HEK293 (cell line): ENCODE data around the gene ZNF821.
A peak's percentile ranks its signal among the peaks of the same experiment; 100 is the strongest.

Experiments
- KLF16 ChIP-seq: fragments of 450-650 bp; formaldehyde crosslinking; IDR thresholded peaks from 2 replicates; pipeline ENCODE4 v1.5.1; 2017; ENCODE audit warnings: missing biosample characterization, missing genetic modification characterization
- KLF9 ChIP-seq: fragments of 450-650 bp; formaldehyde crosslinking; IDR thresholded peaks from 2 replicates; pipeline ENCODE4 v1.5.1; 2016; ENCODE audit warnings: missing biosample characterization, missing genetic modification characterization, low read depth
- MYNN ChIP-seq: fragments of 450-650 bp; formaldehyde crosslinking; IDR thresholded peaks from 2 replicates; pipeline ENCODE4 v1.5.1; 2016; ENCODE audit warnings: missing biosample characterization, missing genetic modification characterization, borderline replicate concordance
- OVOL3 ChIP-seq: fragments of 450-650 bp; formaldehyde crosslinking; IDR thresholded peaks from 2 replicates; pipeline ENCODE4 v1.5.1; 2016; ENCODE audit warnings: missing biosample characterization, missing genetic modification characterization
- SCRT2 ChIP-seq: fragments of 450-650 bp; formaldehyde crosslinking; IDR thresholded peaks from 2 replicates; pipeline ENCODE4 v1.5.1; 2016; ENCODE audit warnings: missing biosample characterization, missing genetic modification characterization
- TRIM28 ChIP-seq: IDR thresholded peaks from 2 replicates; pipeline ENCODE4 v1.6.1; 2011; ENCODE audit warnings: low read length, control low read depth, borderline replicate concordance
- ZFP41 ChIP-seq: fragments of 450-650 bp; formaldehyde crosslinking; IDR thresholded peaks from 2 replicates; pipeline ENCODE4 v1.5.1; 2016; ENCODE audit warnings: missing biosample characterization, missing genetic modification characterization, borderline replicate concordance
- ZIC2 ChIP-seq: fragments of 450-650 bp; formaldehyde crosslinking; IDR thresholded peaks from 2 replicates; pipeline ENCODE4 v1.5.1; 2016; ENCODE audit warnings: missing biosample characterization, missing genetic modification characterization
- ZNF146 ChIP-seq: fragments of 450-650 bp; formaldehyde crosslinking; IDR thresholded peaks from 2 replicates; pipeline ENCODE4 v1.5.1; 2016; ENCODE audit warnings: missing biosample characterization, missing genetic modification characterization
- ZNF211 ChIP-seq: fragments of 450-650 bp; formaldehyde crosslinking; IDR thresholded peaks from 2 replicates; pipeline ENCODE4 v1.5.1; 2016; ENCODE audit warnings: low read depth, missing biosample characterization, missing genetic modification characterization
- ZNF221 ChIP-seq: fragments of 450-650 bp; formaldehyde crosslinking; IDR thresholded peaks from 2 replicates; pipeline ENCODE4 v1.5.1; 2017; ENCODE audit warnings: missing biosample characterization, missing genetic modification characterization, borderline replicate concordance
- ZNF350 ChIP-seq: fragments of 450-650 bp; formaldehyde crosslinking; IDR thresholded peaks from 2 replicates; pipeline ENCODE4 v1.5.0; 2017; ENCODE audit warnings: missing biosample characterization, mild to moderate bottlenecking, missing genetic modification characterization
- ZNF394 ChIP-seq: fragments of 450-650 bp; formaldehyde crosslinking; IDR thresholded peaks from 2 replicates; pipeline ENCODE4 v1.5.1; 2016; ENCODE audit warnings: missing biosample characterization, missing genetic modification characterization, mild to moderate bottlenecking, moderate library complexity, borderline replicate concordance
- ZNF423 ChIP-seq: fragments of 450-650 bp; formaldehyde crosslinking; IDR thresholded peaks from 2 replicates; pipeline ENCODE4 v1.5.1; 2016; ENCODE audit warnings: missing biosample characterization, missing genetic modification characterization
- ZNF629 ChIP-seq: fragments of 450-650 bp; formaldehyde crosslinking; IDR thresholded peaks from 2 replicates; pipeline ENCODE4 v1.5.1; 2017; ENCODE audit warnings: missing biosample characterization, missing genetic modification characterization
- ZXDB ChIP-seq: fragments of 450-650 bp; formaldehyde crosslinking; IDR thresholded peaks from 2 replicates; pipeline ENCODE4 v1.5.1; 2016; ENCODE audit warnings: missing biosample characterization, missing genetic modification characterization
- TF ChIP-seq, protein P1 (sequence below): fragments of 450-650 bp; formaldehyde crosslinking; IDR thresholded peaks from 2 replicates; pipeline ENCODE4 v1.5.1; 2016; ENCODE audit warnings: missing biosample characterization, missing genetic modification characterization
- TF ChIP-seq, protein P2 (sequence below): fragments of 450-650 bp; formaldehyde crosslinking; IDR thresholded peaks from 2 replicates; pipeline ENCODE4 v1.5.1; 2016; ENCODE audit warnings: missing biosample characterization, missing genetic modification characterization, borderline replicate concordance
- TF ChIP-seq, protein P3 (sequence below): fragments of 450-650 bp; formaldehyde crosslinking; IDR thresholded peaks from 2 replicates; pipeline ENCODE4 v1.5.1; 2017; ENCODE audit warnings: missing biosample characterization, mild to moderate bottlenecking, missing genetic modification characterization, moderate library complexity
- TF ChIP-seq, protein P4 (sequence below): fragments of 450-650 bp; formaldehyde crosslinking; conservative IDR thresholded peaks from 2 replicates; pipeline ENCODE4 v1.5.1; 2016; ENCODE audit warnings: low read depth, missing biosample characterization, missing genetic modification characterization
- TF ChIP-seq, protein P5 (sequence below): fragments of 450-650 bp; formaldehyde crosslinking; IDR thresholded peaks from 2 replicates; pipeline ENCODE4 v1.5.1; 2017; ENCODE audit warnings: missing biosample characterization, missing genetic modification characterization
- TF ChIP-seq, protein P6 (sequence below): sonication (generic); formaldehyde crosslinking; IDR thresholded peaks from 2 replicates; pipeline ENCODE4 v1.8.1; 2022; ENCODE audit warnings: mild to moderate bottlenecking, moderate library complexity, missing genetic modification reagents

Gene ZNF821

DNA sequence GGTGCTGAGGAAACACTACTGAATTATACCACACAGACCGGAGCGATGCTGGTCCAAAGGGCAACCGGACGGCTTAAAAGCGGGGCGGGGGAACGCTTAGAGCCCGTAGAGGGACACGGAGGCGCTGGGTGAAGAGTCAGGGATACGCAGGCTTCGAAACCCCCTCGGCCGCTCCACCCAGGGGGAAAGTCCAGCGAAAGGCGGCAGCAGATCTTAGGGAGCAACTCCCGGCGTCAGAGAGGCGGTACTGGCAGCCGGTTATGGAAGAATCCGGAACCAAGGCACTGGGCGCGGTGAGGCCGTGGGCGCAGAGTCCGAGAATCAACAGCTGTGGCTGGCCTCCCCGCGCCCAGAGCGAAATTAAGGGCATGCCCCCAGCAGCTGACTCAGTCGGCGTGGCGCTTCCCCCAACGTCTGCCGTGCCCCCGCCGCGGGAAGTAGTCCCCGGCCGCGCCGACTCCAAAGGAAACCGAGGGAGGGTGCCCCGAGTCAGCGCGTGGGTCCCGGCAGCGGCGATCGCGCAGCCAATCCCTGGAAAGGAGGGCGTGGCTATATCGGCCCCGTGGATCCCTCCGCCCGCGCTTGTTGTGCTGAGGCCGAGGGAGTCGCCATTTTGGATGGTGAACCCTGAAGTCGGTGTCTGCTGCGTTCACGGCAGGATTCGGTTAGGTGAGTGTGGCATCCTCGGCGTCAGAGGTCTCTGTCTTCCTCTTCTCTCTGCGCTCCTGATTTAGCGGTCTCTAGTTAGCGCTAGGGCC, 11.1 kb upstream of the ZNF821 start, which contains the start of gene IST1 (continued):
- TF ChIP-seq, protein P1, sequence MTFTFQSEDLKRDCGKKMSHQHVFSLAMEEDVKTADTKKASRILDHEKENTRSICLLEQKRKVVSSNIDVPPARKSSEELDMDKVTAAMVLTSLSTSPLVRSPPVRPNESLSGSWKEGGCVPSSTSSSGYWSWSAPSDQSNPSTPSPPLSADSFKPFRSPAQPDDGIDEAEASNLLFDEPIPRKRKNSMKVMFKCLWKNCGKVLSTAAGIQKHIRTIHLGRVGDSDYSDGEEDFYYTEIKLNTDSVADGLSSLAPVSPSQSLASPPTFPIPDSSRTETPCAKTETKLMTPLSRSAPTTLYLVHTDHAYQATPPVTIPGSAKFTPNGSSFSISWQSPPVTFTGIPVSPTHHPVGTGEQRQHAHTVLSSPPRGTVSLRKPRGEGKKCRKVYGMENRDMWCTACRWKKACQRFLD (tag by site-specific recombination) = no peak; the same call in 1 of the 2 replicates
- peak; percentile 95 for TF ChIP-seq SCRT2 (tag by site-specific recombination)
- peak; percentile 83 for TF ChIP-seq ZNF394 (tag by site-specific recombination)
- TF ChIP-seq ZNF350 = peak; percentile 91
- TF ChIP-seq, protein P2, sequence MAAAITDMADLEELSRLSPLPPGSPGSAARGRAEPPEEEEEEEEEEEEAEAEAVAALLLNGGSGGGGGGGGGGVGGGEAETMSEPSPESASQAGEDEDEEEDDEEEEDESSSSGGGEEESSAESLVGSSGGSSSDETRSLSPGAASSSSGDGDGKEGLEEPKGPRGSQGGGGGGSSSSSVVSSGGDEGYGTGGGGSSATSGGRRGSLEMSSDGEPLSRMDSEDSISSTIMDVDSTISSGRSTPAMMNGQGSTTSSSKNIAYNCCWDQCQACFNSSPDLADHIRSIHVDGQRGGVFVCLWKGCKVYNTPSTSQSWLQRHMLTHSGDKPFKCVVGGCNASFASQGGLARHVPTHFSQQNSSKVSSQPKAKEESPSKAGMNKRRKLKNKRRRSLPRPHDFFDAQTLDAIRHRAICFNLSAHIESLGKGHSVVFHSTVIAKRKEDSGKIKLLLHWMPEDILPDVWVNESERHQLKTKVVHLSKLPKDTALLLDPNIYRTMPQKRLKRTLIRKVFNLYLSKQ (tag by site-specific recombination) = no peak
- 0 out of 2 replicates have a peak, but pooled peaks have one; percentile 22 for TF ChIP-seq OVOL3 (tag by site-specific recombination)
- peak; percentile 84 for TF ChIP-seq ZNF629 (tag by site-specific recombination)
- peak; percentile 65; the same call in 1 of the 2 replicates for TF ChIP-seq ZNF423 (tag by site-specific recombination)
- TF ChIP-seq KLF16 = peak; percentile 99
- TF ChIP-seq, protein P3, sequence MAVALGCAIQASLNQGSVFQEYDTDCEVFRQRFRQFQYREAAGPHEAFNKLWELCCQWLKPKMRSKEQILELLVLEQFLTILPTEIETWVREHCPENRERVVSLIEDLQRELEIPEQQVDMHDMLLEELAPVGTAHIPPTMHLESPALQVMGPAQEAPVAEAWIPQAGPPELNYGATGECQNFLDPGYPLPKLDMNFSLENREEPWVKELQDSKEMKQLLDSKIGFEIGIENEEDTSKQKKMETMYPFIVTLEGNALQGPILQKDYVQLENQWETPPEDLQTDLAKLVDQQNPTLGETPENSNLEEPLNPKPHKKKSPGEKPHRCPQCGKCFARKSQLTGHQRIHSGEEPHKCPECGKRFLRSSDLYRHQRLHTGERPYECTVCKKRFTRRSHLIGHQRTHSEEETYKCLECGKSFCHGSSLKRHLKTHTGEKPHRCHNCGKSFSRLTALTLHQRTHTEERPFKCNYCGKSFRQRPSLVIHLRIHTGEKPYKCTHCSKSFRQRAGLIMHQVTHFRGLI = peak; percentile 61
- peak; percentile 82 for TF ChIP-seq KLF9 (tag by site-specific recombination)
- TF ChIP-seq TRIM28 = no peak
- TF ChIP-seq ZFP41 (tag by site-specific recombination) = no peak
- TF ChIP-seq ZIC2 (tag by site-specific recombination) = peak; percentile 90
- no peak for TF ChIP-seq MYNN (tag by site-specific recombination)
- TF ChIP-seq, protein P4, sequence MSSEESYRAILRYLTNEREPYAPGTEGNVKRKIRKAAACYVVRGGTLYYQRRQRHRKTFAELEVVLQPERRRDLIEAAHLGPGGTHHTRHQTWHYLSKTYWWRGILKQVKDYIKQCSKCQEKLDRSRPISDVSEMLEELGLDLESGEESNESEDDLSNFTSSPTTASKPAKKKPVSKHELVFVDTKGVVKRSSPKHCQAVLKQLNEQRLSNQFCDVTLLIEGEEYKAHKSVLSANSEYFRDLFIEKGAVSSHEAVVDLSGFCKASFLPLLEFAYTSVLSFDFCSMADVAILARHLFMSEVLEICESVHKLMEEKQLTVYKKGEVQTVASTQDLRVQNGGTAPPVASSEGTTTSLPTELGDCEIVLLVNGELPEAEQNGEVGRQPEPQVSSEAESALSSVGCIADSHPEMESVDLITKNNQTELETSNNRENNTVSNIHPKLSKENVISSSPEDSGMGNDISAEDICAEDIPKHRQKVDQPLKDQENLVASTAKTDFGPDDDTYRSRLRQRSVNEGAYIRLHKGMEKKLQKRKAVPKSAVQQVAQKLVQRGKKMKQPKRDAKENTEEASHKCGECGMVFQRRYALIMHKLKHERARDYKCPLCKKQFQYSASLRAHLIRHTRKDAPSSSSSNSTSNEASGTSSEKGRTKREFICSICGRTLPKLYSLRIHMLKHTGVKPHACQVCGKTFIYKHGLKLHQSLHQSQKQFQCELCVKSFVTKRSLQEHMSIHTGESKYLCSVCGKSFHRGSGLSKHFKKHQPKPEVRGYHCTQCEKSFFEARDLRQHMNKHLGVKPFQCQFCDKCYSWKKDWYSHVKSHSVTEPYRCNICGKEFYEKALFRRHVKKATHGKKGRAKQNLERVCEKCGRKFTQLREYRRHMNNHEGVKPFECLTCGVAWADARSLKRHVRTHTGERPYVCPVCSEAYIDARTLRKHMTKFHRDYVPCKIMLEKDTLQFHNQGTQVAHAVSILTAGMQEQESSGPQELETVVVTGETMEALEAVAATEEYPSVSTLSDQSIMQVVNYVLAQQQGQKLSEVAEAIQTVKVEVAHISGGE = peak; percentile 63
- TF ChIP-seq ZNF221 (tag by site-specific recombination) = no peak
- TF ChIP-seq ZXDB = peak; percentile 96
- no peak; the same call in 1 of the 2 replicates for TF ChIP-seq ZNF211 (tag by site-specific recombination)
- TF ChIP-seq, protein P5, sequence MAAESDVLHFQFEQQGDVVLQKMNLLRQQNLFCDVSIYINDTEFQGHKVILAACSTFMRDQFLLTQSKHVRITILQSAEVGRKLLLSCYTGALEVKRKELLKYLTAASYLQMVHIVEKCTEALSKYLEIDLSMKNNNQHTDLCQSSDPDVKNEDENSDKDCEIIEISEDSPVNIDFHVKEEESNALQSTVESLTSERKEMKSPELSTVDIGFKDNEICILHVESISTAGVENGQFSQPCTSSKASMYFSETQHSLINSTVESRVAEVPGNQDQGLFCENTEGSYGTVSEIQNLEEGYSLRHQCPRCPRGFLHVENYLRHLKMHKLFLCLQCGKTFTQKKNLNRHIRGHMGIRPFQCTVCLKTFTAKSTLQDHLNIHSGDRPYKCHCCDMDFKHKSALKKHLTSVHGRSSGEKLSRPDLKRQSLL = no peak
- peak; percentile 13; the same call in 1 of the 2 replicates for TF ChIP-seq ZNF146 (tag by site-specific recombination)
- TF ChIP-seq, protein P6, sequence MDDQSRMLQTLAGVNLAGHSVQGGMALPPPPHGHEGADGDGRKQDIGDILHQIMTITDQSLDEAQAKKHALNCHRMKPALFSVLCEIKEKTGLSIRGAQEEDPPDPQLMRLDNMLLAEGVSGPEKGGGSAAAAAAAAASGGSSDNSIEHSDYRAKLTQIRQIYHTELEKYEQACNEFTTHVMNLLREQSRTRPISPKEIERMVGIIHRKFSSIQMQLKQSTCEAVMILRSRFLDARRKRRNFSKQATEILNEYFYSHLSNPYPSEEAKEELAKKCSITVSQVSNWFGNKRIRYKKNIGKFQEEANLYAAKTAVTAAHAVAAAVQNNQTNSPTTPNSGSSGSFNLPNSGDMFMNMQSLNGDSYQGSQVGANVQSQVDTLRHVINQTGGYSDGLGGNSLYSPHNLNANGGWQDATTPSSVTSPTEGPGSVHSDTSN (CRISPR knock-in tag) = peak; percentile 53; the same call in 1 of the 2 replicates
